ENCODE measurements around the gene TAS2R30.

GRCh38 chr12:11152725-11153124, 18.3 kb upstream of the TAS2R30 start:
- TF ChIP-seq CTCF (IDR thresholded peaks at IDR 0.05) (no peak), POLR2A (IDR thresholded peaks at IDR 0.05) (no peak)
